T-cell (primary cell): ENCODE results near the gene TARS1. TPM values are rescaled to one million over a fixed set of nuclear protein-coding genes. Genes with fewer than 3 reads are reported as not detected.

Experiments used
- ATAC-seq, 4 experiments: fragments of 200-7000 bp in 3 of 4; fragments of 150-1000 bp in 1 of 4; cut with Tn5 transposase; replicated peaks in 1 of 4; 1 replicate in 3 of 4; 2 replicates in 1 of 4; pipeline ENCODE4 v1.10.0; 2021; ENCODE audit warnings: moderate library complexity in 3 of 4, mild to moderate bottlenecking in 2 of 4, moderate number of reproducible peaks in 1 of 4
- CTCF ChIA-PET, 2 donors: fragments of 300-600 bp; sonication (Branson Sonifier 250); formaldehyde crosslinking; loops; one replicate each; lab custom pipeline; 2022; ENCODE audit warnings: antibody characterized with exemption in 2 of 2; lab: Charles Lee
- POLR2A ChIA-PET, 2 donors: fragments of 300-600 bp; sonication (Branson Sonifier 250); formaldehyde crosslinking; loops; one replicate each; lab custom pipeline; 2022; ENCODE audit warnings: antibody characterized with exemption in 2 of 2; lab: Charles Lee
- DNase-seq, 35 experiments: peaks; one replicate each; pipeline versions ENCODE4 v3.0.0 to v3.0.0-alpha.2; 2013 to 2023
- H3K27ac ChIP-seq: one replicate; pipeline ENCODE4 v1.5.1; 2013; ENCODE audit warnings: low read length
- H3K27me3 ChIP-seq, 2 experiments: replicated peaks in 1 of 2; 1 replicate in 1 of 2; 2 replicates in 1 of 2; pipeline versions ENCODE4 v1.6.1 to v1.7.0; 2013; ENCODE audit warnings: low read length in 1 of 2, mixed read lengths in 1 of 2; ENCODE audit not compliant: control insufficient read depth in 2 of 2, insufficient read depth in 2 of 2; ENCODE audit errors: extremely low read depth in 1 of 2
- H3K36me3 ChIP-seq, 2 donors: 1 replicate in 1 of 2; 2 replicates in 1 of 2; pipeline versions ENCODE4 v1.6.1 to v1.7.0; 2013; ENCODE audit warnings: low read length in 1 of 2; ENCODE audit not compliant: control insufficient read depth in 2 of 2, insufficient read depth in 1 of 2; ENCODE audit errors: extremely low read depth in 1 of 2
- H3K4me1 ChIP-seq, 2 experiments: 1 replicate in 1 of 2; 2 replicates in 1 of 2; pipeline versions ENCODE4 v1.6.1 to v1.7.0; 2013; ENCODE audit warnings: low read length in 2 of 2, mixed read lengths in 1 of 2; ENCODE audit not compliant: insufficient read depth in 2 of 2, control insufficient read depth in 1 of 2; ENCODE audit errors: extremely low read depth in 1 of 2
- H3K4me3 ChIP-seq, 2 donors: 1 replicate in 1 of 2; 2 replicates in 1 of 2; pipeline versions ENCODE4 v1.5.1 to v1.7.0; 2013; ENCODE audit warnings: mild to moderate bottlenecking in 2 of 2, low read length in 1 of 2, moderate library complexity in 1 of 2; ENCODE audit not compliant: control insufficient read depth in 1 of 2; ENCODE audit errors: extremely low read depth in 1 of 2
- H3K9me3 ChIP-seq: 2 replicates; pipeline ENCODE4 v1.7.0; 2013
- H3K27ac Mint-ChIP-seq, 2 donors: one replicate each; pipeline ENCODE4 v1.8.0; 2020 to 2021; ENCODE audit warnings: mild to moderate bottlenecking in 2 of 2, mixed read lengths in 2 of 2
- H3K27me3 Mint-ChIP-seq, 2 donors: one replicate each; pipeline ENCODE4 v1.8.0; 2021 to 2022; ENCODE audit warnings: mixed read lengths in 2 of 2
- H3K36me3 Mint-ChIP-seq: one replicate; pipeline ENCODE4 v1.8.0; 2021; ENCODE audit warnings: mixed read lengths
- H3K4me1 Mint-ChIP-seq, 3 donors: one replicate each; pipeline ENCODE4 v1.8.0; 2020 to 2022; ENCODE audit warnings: mixed read lengths in 3 of 3, mild to moderate bottlenecking in 1 of 3
- H3K4me3 Mint-ChIP-seq, 3 donors: one replicate each; pipeline ENCODE4 v1.8.0; 2020 to 2022; ENCODE audit warnings: mild to moderate bottlenecking in 3 of 3, mixed read lengths in 3 of 3, moderate library complexity in 3 of 3
- H3K9me3 Mint-ChIP-seq, 3 donors: one replicate each; pipeline ENCODE4 v1.8.0; 2020 to 2022; ENCODE audit warnings: mixed read lengths in 3 of 3
- WGBS: methylation state at CpG from one replicate; pipeline ENCODE4 v1.1.5; 2013; ENCODE audit warnings: missing lambda C conversion rate; ENCODE audit not compliant: insufficient coverage; 5-methylcytosine and 5-hydroxymethylcytosine counted together
- total RNA-seq, 35 experiments: library from RNA in 6 of 35; stranded (reverse) in 6 of 35; fragments of 120-200 nt in 1 of 35; gene quantifications; one replicate each; pipeline versions ENCODE4 v1.2.1 to v1.2.4 and lab custom pipeline; 2013 to 2026

Gene TARS1
- total RNA-seq, 5 donors from 2014 or later (not counting 1 experiment from before 2014, with no cell fraction given), result 26.7 to 134 (median 119) TPM

DNA sequence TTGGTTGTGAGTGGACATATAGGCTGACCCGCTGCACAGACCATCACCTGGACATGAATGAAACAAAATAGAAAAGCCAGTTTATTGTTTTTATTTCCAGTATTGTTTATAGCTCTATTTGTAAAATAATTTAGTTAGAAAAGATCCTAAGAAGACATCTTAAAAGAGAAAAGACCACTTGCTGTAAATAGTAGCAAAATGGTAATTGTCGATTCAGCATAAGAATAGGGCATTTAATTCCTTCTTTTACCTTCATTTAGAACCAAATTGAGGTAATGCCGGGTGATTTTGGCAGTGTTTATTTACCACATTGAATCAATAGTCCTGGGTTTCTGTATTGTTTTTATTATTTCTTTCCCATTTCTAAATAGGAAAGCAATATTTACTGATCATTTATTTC lies 7.4 kb downstream of the TARS1 start:
- H3K27ac Mint-ChIP-seq, result no peak overlapping the region

DNA sequence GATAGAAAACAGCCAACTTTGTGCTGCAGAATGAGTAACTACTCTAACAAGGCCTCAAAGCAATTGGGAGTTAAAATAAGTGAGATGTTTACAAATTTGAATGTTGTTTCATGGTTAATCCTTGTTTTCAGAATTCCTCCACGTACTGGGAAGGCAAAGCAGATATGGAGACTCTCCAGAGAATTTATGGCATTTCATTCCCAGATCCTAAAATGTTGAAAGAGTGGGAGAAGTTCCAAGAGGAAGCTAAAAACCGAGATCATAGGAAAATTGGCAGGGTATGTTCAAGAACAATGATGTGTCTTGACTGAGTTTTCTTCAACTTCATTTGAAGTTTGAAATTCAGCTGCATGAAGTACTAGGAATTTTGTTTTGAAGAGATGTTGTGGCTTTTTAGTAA lies 16.4 kb downstream of the TARS1 start:
- H3K27me3 Mint-ChIP-seq, result no peaks in the 10 kb centered on the region
- WGBS, result 100% methylated on average over 2 of the region's 2 CpGs
- no peak for ATAC-seq
- no peak overlapping the region for H3K27ac ChIP-seq
- no peaks in the 10 kb centered on the region for H3K9me3 ChIP-seq
- no peak for DNase-seq
- peaks cover 3 to 80% of the 10 kb centered on the region in 2 donors for H3K36me3 ChIP-seq
- no peaks in the 10 kb centered on the region for H3K9me3 Mint-ChIP-seq
- POLR2A ChIA-PET, result no interaction called here
- CTCF ChIA-PET, result no interaction called here
- H3K4me3 ChIP-seq, result no peak overlapping the region
- H3K4me1 Mint-ChIP-seq, result peaks cover 0 to 5% (median 2%) of the 10 kb centered on the region in 3 donors
- H3K4me1 ChIP-seq, result no peaks in the 10 kb centered on the region
- H3K27ac Mint-ChIP-seq, result no peak overlapping the region
- no peaks in the 10 kb centered on the region for H3K27me3 ChIP-seq
- peaks cover 68% of the 10 kb centered on the region for H3K36me3 Mint-ChIP-seq
- H3K4me3 Mint-ChIP-seq, result no peak overlapping the region

More for the DNA sequence above, 7.4 kb downstream of the TARS1 start:
- ATAC-seq, result no peak
- no peaks in the 10 kb centered on the region for H3K27me3 ChIP-seq
- peaks cover 37 to 49% (median 38%) of the 10 kb centered on the region in 3 donors for H3K4me1 Mint-ChIP-seq
- ChIA-PET CTCF (interaction anchor here in 1 of 2 donors (2.8 kb wide), 1 partner anchor 12 kb away, joined by 10 read pairs; no protein-coding TSS in a partner anchor), POLR2A (no interaction called here)
- no peak overlapping the region for H3K27ac ChIP-seq
- H3K4me3 Mint-ChIP-seq, result no peak overlapping the region
- H3K9me3 Mint-ChIP-seq, result no peaks in the 10 kb centered on the region
- peaks cover 7 to 41% of the 10 kb centered on the region in 2 donors for H3K36me3 ChIP-seq
- peaks cover 44% of the 10 kb centered on the region for H3K36me3 Mint-ChIP-seq
- no peaks in the 10 kb centered on the region for H3K27me3 Mint-ChIP-seq
- no CpG with 5 or more reads among the region's 3 CpGs for WGBS
- H3K9me3 ChIP-seq, result no peaks in the 10 kb centered on the region
- H3K4me1 ChIP-seq, result peaks cover 0 to 6% of the 10 kb centered on the region in 2 experiments
- no peak for DNase-seq
- H3K4me3 ChIP-seq, result no peak overlapping the region

DNA sequence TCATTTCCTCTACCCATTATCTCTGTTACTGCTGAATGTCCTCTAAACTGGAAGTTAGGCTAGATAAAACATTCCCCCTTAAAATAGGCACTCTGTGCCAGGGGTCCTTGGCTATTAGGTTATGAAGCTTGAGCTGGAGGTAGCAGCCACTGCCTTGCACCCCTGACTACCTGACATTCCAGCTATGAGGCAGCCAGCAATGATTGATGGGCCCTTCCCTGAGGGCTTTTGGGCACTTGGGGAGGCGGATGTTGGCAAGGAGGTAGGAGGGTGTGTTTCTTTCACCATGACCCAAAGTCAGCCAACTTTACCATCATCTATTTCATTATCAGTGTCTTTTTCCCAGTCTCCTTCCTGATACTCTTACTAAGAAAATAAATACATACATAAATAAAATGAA lies 17.1 kb downstream of the TARS1 start:
- peaks cover 70% of the 10 kb centered on the region for H3K36me3 Mint-ChIP-seq
- Histone ChIP-seq H3K9me3 (no peaks in the 10 kb centered on the region), H3K4me3 (no peak overlapping the region), H3K27ac (no peak overlapping the region), H3K4me1 (no peaks in the 10 kb centered on the region), H3K27me3 (no peaks in the 10 kb centered on the region), H3K36me3 (peaks cover 3 to 84% of the 10 kb centered on the region in 2 donors)
- no peak for ATAC-seq
- H3K4me1 Mint-ChIP-seq, result no peaks in the 10 kb centered on the region
- no peak overlapping the region for H3K27ac Mint-ChIP-seq
- no peak overlapping the region for H3K4me3 Mint-ChIP-seq
- WGBS, result no CpG with 5 or more reads among the region's 1 CpG
- H3K27me3 Mint-ChIP-seq, result no peaks in the 10 kb centered on the region
- H3K9me3 Mint-ChIP-seq, result no peaks in the 10 kb centered on the region
- POLR2A ChIA-PET, result no interaction called here
- no peak for DNase-seq
- CTCF ChIA-PET, result no interaction called here

DNA sequence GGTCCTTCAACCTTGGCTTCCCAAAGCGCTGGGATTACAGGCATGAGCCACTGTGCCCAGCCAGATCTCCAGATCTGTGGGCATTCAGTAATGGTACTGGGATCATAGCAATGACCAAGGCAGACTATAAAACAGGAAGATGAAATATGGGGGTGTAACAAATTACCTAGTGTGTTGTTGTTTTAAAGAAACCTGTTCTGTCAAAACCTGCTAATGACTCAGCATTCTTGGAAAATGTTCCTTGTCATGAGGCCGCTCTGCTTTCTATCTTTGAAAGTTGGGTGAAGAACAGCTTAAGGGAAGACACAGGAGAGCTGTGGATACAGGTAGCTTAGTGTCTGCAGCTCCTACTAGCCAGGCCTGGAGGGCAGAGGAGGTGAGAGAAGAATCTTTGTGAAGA lies 19.4 kb downstream of the TARS1 start:
- no peaks in the 10 kb centered on the region for H3K9me3 Mint-ChIP-seq
- Histone ChIP-seq H3K9me3 (no peaks in the 10 kb centered on the region), H3K27ac (no peak overlapping the region), H3K4me3 (no peak overlapping the region), H3K27me3 (no peaks in the 10 kb centered on the region), H3K36me3 (peaks cover 3 to 85% of the 10 kb centered on the region in 2 donors), H3K4me1 (no peaks in the 10 kb centered on the region)
- H3K27me3 Mint-ChIP-seq, result no peaks in the 10 kb centered on the region
- peaks cover 68% of the 10 kb centered on the region for H3K36me3 Mint-ChIP-seq
- WGBS, result 67% methylated on average over 1 of the region's 2 CpGs
- H3K4me1 Mint-ChIP-seq, result no peaks in the 10 kb centered on the region
- H3K27ac Mint-ChIP-seq, result no peak overlapping the region
- ChIA-PET CTCF (interaction anchor here in 1 of 2 donors (0.6 kb wide), 1 partner anchor 1326 kb away, joined by 3 read pairs; no protein-coding TSS in a partner anchor), POLR2A (no interaction called here)
- DNase-seq, result no peak
- no peak for ATAC-seq
- H3K4me3 Mint-ChIP-seq, result no peak overlapping the region

DNA sequence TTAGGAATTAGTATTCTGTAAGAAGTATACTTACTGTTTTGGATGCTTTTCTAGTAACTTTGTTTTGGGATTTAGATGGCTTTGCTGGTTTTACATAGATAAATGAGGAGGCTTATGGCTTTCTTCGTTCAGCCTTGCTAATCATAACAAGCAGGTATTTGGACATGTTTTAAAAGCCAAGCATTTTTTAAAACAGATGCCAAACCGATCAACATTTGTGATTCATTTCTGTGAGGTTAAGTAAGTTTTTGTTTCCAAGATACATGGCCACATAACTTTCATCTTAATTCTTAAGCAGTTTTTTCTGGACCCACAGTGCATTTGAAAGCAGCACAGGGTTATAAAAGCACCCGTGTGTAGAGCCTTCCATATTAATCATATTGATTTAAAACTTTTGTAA lies 21.7 kb downstream of the TARS1 start:
- CTCF ChIA-PET, result no interaction called here
- Mint-ChIP-seq H3K27me3 (no peaks in the 10 kb centered on the region), H3K27ac (no peak overlapping the region), H3K4me3 (no peak overlapping the region), H3K9me3 (no peaks in the 10 kb centered on the region), H3K4me1 (no peaks in the 10 kb centered on the region), H3K36me3 (peaks cover 74% of the 10 kb centered on the region)
- no peaks in the 10 kb centered on the region for H3K4me1 ChIP-seq
- DNase-seq (no peak), ATAC-seq (no peak)
- no peak overlapping the region for H3K27ac ChIP-seq
- H3K36me3 ChIP-seq, result peaks cover 0 to 86% of the 10 kb centered on the region in 2 donors
- no peaks in the 10 kb centered on the region for H3K9me3 ChIP-seq
- no peaks in the 10 kb centered on the region for H3K27me3 ChIP-seq
- no peak overlapping the region for H3K4me3 ChIP-seq
- no CpG with 5 or more reads among the region's 3 CpGs for WGBS
- POLR2A ChIA-PET, result no interaction called here

DNA sequence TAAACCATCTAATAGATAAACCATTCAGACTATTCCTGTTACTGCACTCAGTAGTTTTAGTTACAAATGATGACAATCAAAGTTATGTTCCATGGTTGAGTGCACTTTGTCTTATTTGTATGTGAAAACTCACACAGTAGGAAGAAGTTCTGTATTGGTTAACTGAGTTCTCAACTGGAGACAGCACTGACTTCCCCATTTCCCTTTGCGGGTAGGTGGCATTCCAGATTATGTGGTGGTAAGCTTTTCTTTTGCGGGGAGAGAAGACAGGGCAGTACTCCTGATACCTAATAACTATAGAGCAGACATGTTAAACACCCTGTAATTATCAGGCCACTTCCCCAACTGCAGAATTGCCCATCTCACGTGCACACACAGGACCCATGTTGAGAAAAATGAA lies 24.4 kb downstream of the TARS1 start:
- Mint-ChIP-seq H3K4me1 (no peaks in the 10 kb centered on the region), H3K36me3 (peaks cover 71% of the 10 kb centered on the region), H3K4me3 (no peak overlapping the region), H3K27ac (no peak overlapping the region), H3K9me3 (no peaks in the 10 kb centered on the region), H3K27me3 (no peaks in the 10 kb centered on the region)
- peaks cover 4 to 88% of the 10 kb centered on the region in 2 donors for H3K36me3 ChIP-seq
- ATAC-seq (no peak), DNase-seq (no peak)
- no CpG with 5 or more reads among the region's 3 CpGs for WGBS
- ChIA-PET POLR2A (no interaction called here), CTCF (no interaction called here)
- H3K27ac ChIP-seq, result no peak overlapping the region
- H3K27me3 ChIP-seq, result no peaks in the 10 kb centered on the region
- H3K4me3 ChIP-seq, result no peak overlapping the region
- no peaks in the 10 kb centered on the region for H3K9me3 ChIP-seq
- no peaks in the 10 kb centered on the region for H3K4me1 ChIP-seq
